ENCODE results near the gene AKAP5. TPM values are rescaled to one million over a fixed set of nuclear protein-coding genes. Genes with fewer than 3 reads are reported as not detected.

Gene AKAP5
- polyA plus RNA-seq, 1 donor (not counting 4 experiments of a cell fraction or from before 2014, with no cell fraction given), result 0.08 TPM

DNA sequence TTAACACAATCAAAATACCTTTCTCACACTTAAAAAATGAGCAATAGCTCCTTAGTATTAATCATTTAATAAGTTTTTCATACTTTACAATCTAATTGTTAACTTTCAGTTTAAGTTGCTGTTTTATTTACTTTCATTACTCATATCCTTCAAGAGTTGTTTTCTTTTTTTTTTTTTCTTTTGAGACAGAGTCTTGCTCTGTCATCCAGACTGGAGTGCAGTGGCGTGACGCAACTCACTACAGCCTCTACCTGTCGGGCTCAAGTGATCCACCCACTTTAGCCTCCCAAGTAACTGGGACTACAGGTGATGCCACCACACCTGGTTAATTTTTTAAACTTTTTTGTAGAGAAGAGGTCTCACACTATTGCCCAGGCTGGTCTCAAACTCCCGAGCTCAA lies 55.4 kb downstream of the AKAP5 start:
- Histone ChIP-seq H3K9me1 (ENCODE audit: control insufficient read depth, extremely low read depth, insufficient read depth, low read length) (no peaks in the 10 kb centered on the region), H3K36me3 (ENCODE audit: control insufficient read depth in 2 of 2, extremely low read depth in 1 of 2, insufficient read depth in 2 of 2, low read length in 2 of 2) (peaks cover 9 to 21% of the 10 kb centered on the region in 2 experiments), H3K27ac (ENCODE audit: control insufficient read depth, insufficient read depth, low read length) (no peak overlapping the region), H4K20me1 (ENCODE audit: control insufficient read depth, extremely low read depth, insufficient read depth, low read length) (no peaks in the 10 kb centered on the region), H2AFZ (ENCODE audit: control insufficient read depth, low read length) (no peak overlapping the region), H3K9ac (ENCODE audit: control insufficient read depth, extremely low read depth, insufficient read depth, low read length) (no peak overlapping the region), H3K79me2 (ENCODE audit: control insufficient read depth, insufficient read depth, low read length) (peaks cover 58% of the 10 kb centered on the region), H3K4me2 (ENCODE audit: control insufficient read depth, extremely low read depth, insufficient read depth, low read depth, low read length) (no peak overlapping the region), H3K4me3 (ENCODE audit: control insufficient read depth in 2 of 3, extremely low read depth in 1 of 3, insufficient read depth in 2 of 3, low read depth in 1 of 3, low read length in 3 of 3) (no peak overlapping the region), H3K9me3 (ENCODE audit: control insufficient read depth, low read depth, low read length) (no peaks in the 10 kb centered on the region), H3K27me3 (ENCODE audit: control insufficient read depth, extremely low read depth, insufficient read depth, low read length) (no peaks in the 10 kb centered on the region), H3K4me1 (ENCODE audit: control insufficient read depth, extremely low read depth, insufficient read depth, low read length) (no peaks in the 10 kb centered on the region)
- FAIRE-seq (no peak), DNase-seq (ENCODE audit: low read depth, low spot score) (no peak)
- TF ChIP-seq, protein P1, sequence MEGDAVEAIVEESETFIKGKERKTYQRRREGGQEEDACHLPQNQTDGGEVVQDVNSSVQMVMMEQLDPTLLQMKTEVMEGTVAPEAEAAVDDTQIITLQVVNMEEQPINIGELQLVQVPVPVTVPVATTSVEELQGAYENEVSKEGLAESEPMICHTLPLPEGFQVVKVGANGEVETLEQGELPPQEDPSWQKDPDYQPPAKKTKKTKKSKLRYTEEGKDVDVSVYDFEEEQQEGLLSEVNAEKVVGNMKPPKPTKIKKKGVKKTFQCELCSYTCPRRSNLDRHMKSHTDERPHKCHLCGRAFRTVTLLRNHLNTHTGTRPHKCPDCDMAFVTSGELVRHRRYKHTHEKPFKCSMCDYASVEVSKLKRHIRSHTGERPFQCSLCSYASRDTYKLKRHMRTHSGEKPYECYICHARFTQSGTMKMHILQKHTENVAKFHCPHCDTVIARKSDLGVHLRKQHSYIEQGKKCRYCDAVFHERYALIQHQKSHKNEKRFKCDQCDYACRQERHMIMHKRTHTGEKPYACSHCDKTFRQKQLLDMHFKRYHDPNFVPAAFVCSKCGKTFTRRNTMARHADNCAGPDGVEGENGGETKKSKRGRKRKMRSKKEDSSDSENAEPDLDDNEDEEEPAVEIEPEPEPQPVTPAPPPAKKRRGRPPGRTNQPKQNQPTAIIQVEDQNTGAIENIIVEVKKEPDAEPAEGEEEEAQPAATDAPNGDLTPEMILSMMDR (optimal IDR thresholded peaks at IDR 0.05 in 1 of 3, IDR thresholded peaks at IDR 0.05 in 1 of 3, conservative IDR thresholded peaks at IDR 0.05 in 1 of 3; ENCODE audit: extremely low read depth in 1 of 3, insufficient read depth in 2 of 3, low read length in 3 of 3), result no peak
- TF ChIP-seq EZH2 (IDR thresholded peaks at IDR 0.05; ENCODE audit: low read length), result no peak
- dilution Hi-C loops (cut with MboI; ENCODE audit: extremely low pct_ligation_motif_present, low sequenced_read_pairs), result no loop called here

DNA sequence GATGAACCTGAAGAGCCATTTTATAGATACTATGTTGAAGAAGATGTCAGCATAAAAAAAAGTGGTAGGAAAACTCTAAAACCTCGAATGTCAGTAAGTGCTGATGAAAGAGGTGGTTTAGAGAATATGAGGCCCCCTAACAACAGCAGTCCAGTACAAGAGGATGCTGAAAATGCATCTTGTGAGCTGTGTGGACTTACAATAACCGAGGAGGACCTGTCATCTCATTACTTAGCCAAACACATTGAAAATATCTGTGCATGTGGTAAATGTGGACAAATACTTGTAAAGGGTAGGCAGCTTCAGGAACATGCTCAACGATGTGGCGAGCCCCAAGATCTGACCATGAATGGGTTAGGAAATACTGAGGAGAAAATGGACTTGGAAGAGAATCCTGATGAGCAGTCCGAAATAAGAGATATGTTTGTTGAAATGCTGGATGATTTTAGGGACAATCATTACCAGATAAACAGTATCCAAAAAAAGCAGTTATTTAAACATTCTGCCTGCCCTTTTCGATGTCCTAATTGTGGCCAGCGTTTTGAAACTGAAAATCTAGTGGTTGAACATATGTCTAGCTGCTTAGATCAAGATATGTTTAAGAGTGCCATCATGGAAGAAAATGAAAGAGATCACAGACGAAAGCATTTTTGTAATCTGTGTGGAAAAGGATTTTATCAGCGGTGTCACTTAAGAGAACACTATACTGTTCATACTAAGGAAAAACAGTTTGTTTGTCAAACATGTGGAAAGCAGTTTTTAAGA lies 57.5 kb downstream of the AKAP5 start:
- H3K36me3 ChIP-seq (ENCODE audit: control insufficient read depth in 2 of 2, extremely low read depth in 1 of 2, insufficient read depth in 2 of 2, low read length in 2 of 2), result peaks cover 12 to 21% of the 10 kb centered on the region in 2 experiments
- peaks cover 39% of the 10 kb centered on the region for H3K79me2 ChIP-seq (ENCODE audit: control insufficient read depth, insufficient read depth, low read length)
- no peak overlapping the region for H2AFZ ChIP-seq (ENCODE audit: control insufficient read depth, low read length)
- no peak for DNase-seq (ENCODE audit: low read depth, low spot score)
- H3K4me3 ChIP-seq (ENCODE audit: control insufficient read depth in 2 of 3, extremely low read depth in 1 of 3, insufficient read depth in 2 of 3, low read depth in 1 of 3, low read length in 3 of 3), result no peak overlapping the region
- H3K4me2 ChIP-seq (ENCODE audit: control insufficient read depth, extremely low read depth, insufficient read depth, low read depth, low read length), result no peak overlapping the region
- dilution Hi-C loops (cut with MboI; ENCODE audit: extremely low pct_ligation_motif_present, low sequenced_read_pairs), result no loop called here
- TF ChIP-seq, protein P1 (optimal IDR thresholded peaks at IDR 0.05 in 1 of 3, IDR thresholded peaks at IDR 0.05 in 1 of 3, conservative IDR thresholded peaks at IDR 0.05 in 1 of 3; ENCODE audit: extremely low read depth in 1 of 3, insufficient read depth in 2 of 3, low read length in 3 of 3), result no peak
- TF ChIP-seq EZH2 (IDR thresholded peaks at IDR 0.05; ENCODE audit: low read length), result no peak
- no peaks in the 10 kb centered on the region for H3K27me3 ChIP-seq (ENCODE audit: control insufficient read depth, extremely low read depth, insufficient read depth, low read length)
- no peak overlapping the region for H3K9ac ChIP-seq (ENCODE audit: control insufficient read depth, extremely low read depth, insufficient read depth, low read length)
- H3K27ac ChIP-seq (ENCODE audit: control insufficient read depth, insufficient read depth, low read length), result no peak overlapping the region
- no peaks in the 10 kb centered on the region for H3K4me1 ChIP-seq (ENCODE audit: control insufficient read depth, extremely low read depth, insufficient read depth, low read length)
- no peaks in the 10 kb centered on the region for H3K9me3 ChIP-seq (ENCODE audit: control insufficient read depth, low read depth, low read length)
- FAIRE-seq, result no peak
- no peaks in the 10 kb centered on the region for H4K20me1 ChIP-seq (ENCODE audit: control insufficient read depth, extremely low read depth, insufficient read depth, low read length)
- no peaks in the 10 kb centered on the region for H3K9me1 ChIP-seq (ENCODE audit: control insufficient read depth, extremely low read depth, insufficient read depth, low read length)

Other genes starting within 250 kb of the AKAP5 start
- gene ESR2, start 171.1 kb upstream of the AKAP5 start, polyA plus RNA-seq, result 0.02 to 0.06 TPM (median 0.03 TPM) in 3 replicates
- 35.5 to 74.2 TPM (median 63.2 TPM) in 3 replicates for gene MTHFD1, start 77.1 kb upstream of the AKAP5 start, polyA plus RNA-seq
- gene ZBTB25, start 38.3 kb downstream of the AKAP5 start, polyA plus RNA-seq, result 5.3 to 6.8 TPM (median 5.7 TPM) in 3 replicates
- 22.8 to 40.8 TPM (median 40.7 TPM) in 3 replicates for gene ZBTB1, start 39.3 kb downstream of the AKAP5 start, polyA plus RNA-seq
- gene HSPA2, start 75.2 kb downstream of the AKAP5 start, polyA plus RNA-seq, result 7.0 to 24.7 TPM (median 12.0 TPM) in 3 replicates
- 0.45 to 0.92 TPM (median 0.81 TPM) in 3 replicates for gene PPP1R36, start 84.5 kb downstream of the AKAP5 start, polyA plus RNA-seq
- 71.0 to 89.1 TPM (median 73.2 TPM) in 3 replicates for gene PLEKHG3, start 238.9 kb downstream of the AKAP5 start, polyA plus RNA-seq

All from keratinocyte (primary cell).